NCI-H2171 (cell line): ENCODE measurements around the gene GATA5.

Source experiments
- DNase-seq: peaks from one replicate; lab custom pipeline; 2025; lab: John Stamatoyannopoulos, UW

GATA5 gene

DNA sequence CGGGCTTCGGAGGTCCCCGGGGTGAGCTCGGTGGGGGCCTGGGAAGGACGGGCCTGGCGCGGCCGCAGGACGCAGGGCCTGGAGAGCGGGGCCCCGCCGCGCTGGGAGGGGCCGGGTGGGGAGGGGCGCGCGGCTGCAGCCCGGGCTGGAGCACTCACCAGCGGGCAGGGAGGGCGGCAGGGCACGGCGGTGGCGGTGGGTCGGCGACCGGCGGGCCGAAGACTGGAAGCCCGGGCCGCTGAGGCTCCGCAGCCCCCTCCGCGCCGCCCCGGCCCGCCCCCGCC lies at the start of gene GATA5:
TSS of gene GATA5 (minus strand) at position 224 of the 284 bp plus-strand sequence. CDS start 474 bp downstream, outside the sequence.
- no peak for DNase-seq

DNA sequence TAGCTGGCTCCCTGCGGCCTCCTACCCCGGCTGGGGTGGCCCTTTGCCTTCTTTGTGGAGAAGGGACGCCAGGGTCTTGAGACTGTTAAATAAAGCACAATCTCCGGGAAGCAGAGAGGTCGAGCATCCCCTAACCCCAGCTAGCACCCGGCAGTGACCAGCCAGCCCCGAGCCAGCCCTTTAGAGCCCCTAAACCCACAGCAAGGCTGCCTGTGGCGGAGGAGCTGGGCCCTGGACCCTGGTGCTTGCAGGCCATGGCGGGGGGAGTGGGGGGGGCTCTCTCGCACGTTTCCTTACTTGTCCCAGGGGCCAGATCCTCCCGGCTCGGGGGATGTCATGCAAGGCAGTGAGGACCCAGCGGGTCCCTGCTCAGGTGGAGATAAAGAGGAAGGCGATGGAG lies 49.2 kb upstream of the GATA5 start:
- no peak for DNase-seq

- no peak for DNase-seq
Measured at GRCh38 chr20:62524505-62524911, 48.7 kb upstream of the GATA5 start.

DNA sequence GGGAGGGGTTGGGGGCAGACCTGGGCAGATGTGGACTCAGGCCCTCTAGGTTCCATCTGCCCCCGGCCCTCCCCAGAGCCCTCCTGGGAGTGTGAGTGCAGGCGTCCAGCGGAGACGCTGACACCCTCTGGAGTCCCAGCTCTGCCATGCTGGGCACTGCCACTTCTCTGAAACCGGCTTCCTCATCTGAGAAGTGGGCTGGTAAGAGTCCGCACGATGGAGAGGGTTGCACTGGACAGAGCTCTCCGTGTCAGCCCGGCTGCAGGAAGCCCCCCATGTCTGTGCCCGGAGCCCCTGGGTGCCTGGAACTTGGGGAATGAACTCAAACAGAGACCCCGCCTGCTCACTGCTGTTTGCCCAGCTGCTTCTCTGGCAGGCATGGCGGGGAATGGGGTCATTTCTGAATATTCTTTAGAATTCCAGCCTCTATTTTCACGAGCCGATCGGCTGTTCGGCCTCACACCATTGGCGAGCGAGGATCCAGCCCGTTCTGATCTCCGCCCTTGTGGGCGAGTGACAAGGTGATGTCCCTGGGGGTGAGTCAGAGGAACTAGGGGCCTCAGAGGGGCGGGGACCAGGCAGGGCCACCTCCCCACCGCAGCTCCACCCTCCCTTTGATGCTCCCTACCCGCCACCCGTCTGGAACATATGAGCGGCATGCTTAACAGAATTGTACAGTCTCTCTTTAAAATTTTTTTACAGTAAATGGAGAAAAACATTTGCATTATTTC lies 47.8 kb upstream of the GATA5 start:
- DNase-seq, result no peak

DNA sequence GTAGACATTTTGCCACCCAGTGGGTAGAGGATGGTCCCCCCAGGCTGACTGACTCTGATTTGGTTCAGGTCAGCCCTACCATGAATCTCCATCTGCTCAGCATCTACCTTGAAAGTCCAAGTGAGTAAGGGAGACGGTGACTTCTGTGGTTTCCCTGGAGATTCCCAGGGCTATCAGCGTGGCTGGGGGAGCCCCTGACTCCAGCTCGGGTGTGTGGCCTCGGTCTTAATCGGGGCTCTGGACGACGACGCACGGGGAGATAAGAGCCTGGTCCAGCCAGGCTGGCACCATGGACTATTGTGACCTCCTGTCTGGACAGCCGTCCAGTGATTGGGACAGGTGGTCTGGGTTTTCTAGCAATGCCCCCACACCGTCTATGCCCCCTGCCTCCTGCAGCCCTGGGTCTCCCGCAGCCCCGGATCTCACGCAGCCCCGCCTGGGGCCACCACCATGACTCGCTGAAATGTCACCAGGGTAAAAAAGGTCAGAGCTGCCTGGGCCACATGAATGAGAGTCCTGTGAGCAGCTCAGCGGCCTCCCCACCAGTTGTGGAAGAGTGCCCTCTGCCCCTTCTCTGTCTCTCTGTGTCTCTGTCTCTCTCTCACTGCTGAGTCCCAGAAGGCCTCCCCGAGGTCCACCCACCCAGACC lies 47.1 kb upstream of the GATA5 start:
- no peak for DNase-seq

GRCh38 chr20:62519826-62520225 lies 44.0 kb upstream of the GATA5 start:
- no peak for DNase-seq

DNA sequence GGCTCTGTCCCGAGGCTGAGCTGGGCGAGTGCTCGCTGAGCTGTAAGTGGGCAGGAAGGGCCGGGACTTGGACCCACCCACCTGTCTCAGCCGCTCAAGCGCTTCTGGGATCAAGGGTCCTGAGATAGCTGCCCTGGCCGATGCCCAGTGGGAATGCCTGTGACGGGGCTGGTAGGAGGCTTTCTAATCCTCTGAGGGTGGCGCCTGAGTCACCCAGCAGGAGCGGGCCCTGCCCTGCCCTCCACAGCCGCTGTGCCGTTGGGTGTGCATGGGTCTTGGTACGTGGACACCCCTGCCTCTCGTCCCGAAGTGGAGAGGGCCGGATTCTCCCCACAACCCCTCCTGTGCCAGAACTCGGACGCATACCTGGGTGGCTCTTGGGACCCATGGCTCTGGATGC lies 43.1 kb upstream of the GATA5 start:
- no peak for DNase-seq

DNA sequence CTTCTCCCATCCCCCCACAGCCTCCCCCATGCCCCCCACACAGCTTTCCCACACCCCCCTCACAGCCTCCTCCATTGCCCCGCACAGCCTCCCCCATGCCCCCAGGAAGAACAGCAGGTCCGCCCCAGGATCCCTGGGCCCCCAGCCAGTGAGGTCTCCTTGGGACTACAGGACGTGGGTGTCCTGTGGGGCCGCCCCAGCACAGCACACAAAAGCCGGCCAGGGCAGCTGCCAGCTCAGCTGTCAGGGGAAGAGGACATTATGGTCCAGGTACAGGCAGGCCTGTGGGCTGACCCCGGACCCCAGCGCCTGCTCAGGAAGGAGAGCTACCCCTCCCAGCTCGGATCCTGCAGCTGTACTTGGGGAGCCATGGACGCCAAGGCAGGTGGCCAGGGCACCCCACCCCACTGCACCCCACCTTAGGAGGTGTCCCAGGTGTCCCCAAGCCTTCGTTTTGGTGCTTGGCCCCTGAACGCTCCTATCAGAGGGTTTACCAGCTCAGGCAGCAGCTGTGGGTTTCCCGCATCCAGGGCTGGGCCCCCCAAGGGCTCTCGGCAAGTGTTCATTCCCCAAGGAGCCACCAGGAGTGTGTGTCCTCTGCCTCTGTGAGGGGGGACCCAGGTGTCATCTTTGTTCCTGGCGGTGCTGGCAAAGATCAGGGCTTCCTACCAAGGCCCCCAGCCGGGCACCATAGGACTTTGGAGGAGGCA lies 42.3 kb upstream of the GATA5 start:
- no peak for DNase-seq

- DNase-seq, result no peak
Measured at GRCh38 chr20:62517168-62517567, 41.4 kb upstream of the GATA5 start.

DNA sequence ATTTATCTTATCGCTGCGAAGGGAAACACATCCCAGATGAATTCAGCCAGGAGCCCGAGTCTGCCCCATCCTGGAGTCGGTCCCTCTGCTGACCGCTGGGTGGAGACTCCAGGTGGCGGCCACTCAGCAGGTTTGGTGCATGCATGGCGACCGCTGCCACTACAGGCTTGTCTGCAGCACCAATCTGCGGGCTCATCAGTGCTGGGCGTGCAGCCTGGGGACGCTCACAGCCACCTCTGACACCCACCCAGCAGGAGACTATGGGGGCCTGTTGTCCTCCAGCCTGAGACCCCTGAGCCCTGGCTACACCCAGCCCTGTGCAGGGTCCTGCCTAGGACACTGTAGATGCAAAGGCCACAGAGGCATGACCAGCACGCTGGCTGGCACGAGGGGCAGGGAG lies 40.5 kb upstream of the GATA5 start:
- no peak for DNase-seq

- no peak for DNase-seq
Measured at GRCh38 chr20:62515826-62516225, 40.0 kb upstream of the GATA5 start.

GRCh38 chr20:62515280-62515679 lies 39.5 kb upstream of the GATA5 start:
- DNase-seq, result no peak

DNA sequence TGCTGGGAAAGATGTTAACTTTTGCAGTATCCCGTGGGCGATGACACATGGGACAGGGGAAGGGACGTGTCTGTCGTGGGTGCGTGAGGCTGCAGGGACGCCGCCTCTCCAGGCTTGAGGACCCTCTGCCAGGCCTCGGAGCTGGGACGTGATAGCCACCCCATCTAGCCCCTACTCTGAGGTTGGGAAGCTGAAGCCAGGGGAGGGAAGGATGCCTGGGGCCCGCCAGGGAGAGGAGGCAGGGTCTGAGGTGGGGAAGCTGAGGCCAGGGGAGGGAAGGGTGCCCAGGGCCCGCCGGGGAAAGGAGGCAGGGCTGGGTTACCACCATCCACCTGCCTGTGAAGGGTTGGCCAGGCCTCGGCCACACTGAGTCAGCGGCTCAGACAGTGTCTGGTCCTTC lies 38.2 kb upstream of the GATA5 start:
- no peak for DNase-seq

- DNase-seq, result no peak
Measured at GRCh38 chr20:62511915-62512610, 36.3 kb upstream of the GATA5 start.

- DNase-seq, result no peak
Measured at GRCh38 chr20:62511300-62511914, 35.6 kb upstream of the GATA5 start.

- DNase-seq, result no peak
Measured at GRCh38 chr20:62508641-62509051, 32.9 kb upstream of the GATA5 start.

DNA sequence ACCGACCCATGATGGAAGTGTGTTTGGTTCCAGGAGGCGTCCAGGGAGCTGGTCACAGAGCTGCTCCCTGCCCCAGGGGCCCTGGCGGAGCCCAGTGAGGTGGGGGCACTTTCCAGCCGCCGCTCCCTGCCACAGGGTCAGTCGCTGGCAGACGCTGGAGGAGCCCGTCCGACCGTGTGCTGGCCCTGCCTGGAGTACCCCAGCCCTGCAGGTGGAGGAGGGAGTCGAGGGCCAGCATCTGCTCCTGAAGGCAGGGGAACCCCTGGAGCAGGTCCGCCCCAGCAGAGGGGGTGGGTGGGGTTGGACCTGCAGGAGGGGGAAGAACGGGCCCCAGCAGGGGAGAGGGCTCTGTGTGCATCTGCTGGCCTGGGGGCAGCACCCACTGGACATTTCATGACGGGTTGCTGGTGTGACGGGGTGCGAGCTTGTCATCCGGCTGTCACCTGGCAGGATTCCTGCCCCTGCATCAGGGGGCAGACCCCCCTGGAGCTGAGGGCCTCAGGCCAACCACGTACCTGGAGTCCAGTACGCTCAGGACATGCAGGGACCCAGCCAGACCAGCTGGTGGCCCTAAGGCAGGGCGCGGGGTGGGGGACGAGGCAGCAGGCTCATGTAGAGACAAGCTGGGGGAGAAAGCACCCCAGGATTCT lies 32.3 kb upstream of the GATA5 start:
- no peak for DNase-seq

DNA sequence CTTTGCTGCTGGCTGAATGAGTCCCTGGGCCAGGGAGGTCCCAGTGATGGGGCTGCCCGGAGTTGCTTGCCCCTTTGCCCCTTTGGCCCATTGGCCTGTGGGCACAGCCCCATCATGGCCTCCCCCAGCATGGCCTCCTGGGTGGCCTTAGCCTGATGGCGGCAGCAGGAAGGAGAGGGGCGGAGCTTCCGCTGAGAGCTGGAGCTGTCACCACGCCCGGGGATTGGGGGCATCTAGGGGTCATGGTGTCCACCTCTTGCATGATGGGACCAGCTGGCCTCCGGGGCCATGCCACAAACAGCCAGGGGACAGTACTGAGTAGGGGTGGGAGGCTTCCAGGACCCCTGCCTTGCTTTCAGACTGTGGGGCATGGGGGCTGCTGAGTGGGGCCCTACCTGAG lies 31.5 kb upstream of the GATA5 start:
- no peak for DNase-seq

- no peak for DNase-seq
Measured at GRCh38 chr20:62506791-62507190, 31.0 kb upstream of the GATA5 start.

GRCh38 chr20:62506087-62506486 lies 30.3 kb upstream of the GATA5 start:
- no peak for DNase-seq

GRCh38 chr20:62505337-62506045 lies 29.7 kb upstream of the GATA5 start:
- DNase-seq, result no peak
